Stomach (tissue), 9 donors: ENCODE results near the gene MCHR2. TPM values are rescaled to one million over a fixed set of nuclear protein-coding genes. Genes with fewer than 3 reads are reported as not detected.

ENCODE experiments used
- DNase-seq, 2 donors: peaks; one replicate each; pipeline versions ENCODE4 v3.0.0 to v3.0.0-alpha.2; 2013 to 2019
- H3K27ac ChIP-seq, 5 donors: fragments of 200-600 bp in 4 of 5; sonication (generic) in 4 of 5; one replicate each; pipeline ENCODE4 v1.5.1; 2013 to 2019; ENCODE audit warnings: mild to moderate bottlenecking in 1 of 5, moderate library complexity in 1 of 5
- H3K27me3 ChIP-seq, 3 donors: fragments of 200-600 bp; sonication (generic); one replicate each; pipeline ENCODE4 v1.5.1; 2017 to 2019; ENCODE audit warnings: mixed run types in 1 of 3
- H3K36me3 ChIP-seq, 4 donors: fragments of 200-600 bp; sonication (generic); 1 replicate in 3 of 4; 2 replicates in 1 of 4; pipeline ENCODE4 v1.5.1; 2016 to 2019
- H3K4me1 ChIP-seq, 4 donors: fragments of 200-600 bp; sonication (generic); one replicate each; pipeline ENCODE4 v1.5.1; 2016 to 2019
- H3K4me3 ChIP-seq, 4 donors: fragments of 200-600 bp; sonication (generic) in 3 of 4; one replicate each; pipeline ENCODE4 v1.5.1; 2016 to 2019; ENCODE audit warnings: mild to moderate bottlenecking in 1 of 4
- H3K9me3 ChIP-seq, 4 donors: fragments of 200-600 bp; sonication (generic); one replicate each; pipeline ENCODE4 v1.5.1; 2016 to 2019
- CTCF ChIP-seq, 7 experiments: fragments of 450-650 bp in 4 of 7; fragments of 200-600 bp in 3 of 7; sonication (generic) in 3 of 7; IDR thresholded peaks; one replicate each; pipeline ENCODE4 v1.5.1; 2016 to 2019; ENCODE audit warnings: antibody characterized with exemption in 7 of 7, control low read depth in 2 of 7, mild to moderate bottlenecking in 1 of 7
- EP300 ChIP-seq: sonication (generic); formaldehyde crosslinking; IDR thresholded peaks from one replicate; pipeline ENCODE4 v1.6.1; 2017; ENCODE audit warnings: antibody characterized with exemption
- POLR2A ChIP-seq, 4 donors: fragments of 450-650 bp; IDR thresholded peaks; one replicate each; pipeline ENCODE4 v1.6.1; 2016; ENCODE audit warnings: antibody characterized with exemption in 4 of 4, control low read depth in 2 of 4, mild to moderate bottlenecking in 1 of 4, moderate library complexity in 1 of 4
- POLR2AphosphoS5 ChIP-seq, 3 donors: sonication (generic); formaldehyde crosslinking; IDR thresholded peaks; one replicate each; pipeline ENCODE4 v1.6.1; 2016; ENCODE audit warnings: antibody characterized with exemption in 3 of 3
- WGBS, 5 donors: extraction: QIAGEN DNeasy Blood & Tissue Kit in 3 of 5; methylation state at CpG; one replicate each; pipeline versions ENCODE4 v1.1.5 to v1.1.7; 2013 to 2018; 5-methylcytosine and 5-hydroxymethylcytosine counted together
- intact Hi-C: fragments of 100-400 bp; cut with DNase I; formaldehyde crosslinking; loops from one replicate; pipeline ENCODE4 v1.15.1; 2023; ENCODE audit warnings: low total_unique reads
- polyA plus RNA-seq, 3 donors: library from polyadenylated mRNA; stranded (reverse); fragments of 200-250 nt; gene quantifications; one replicate each; pipeline ENCODE4 v1.2.3, GENCODE V29; 2013
- total RNA-seq, 5 donors: library from RNA; depleted of rRNA; stranded (reverse); fragments of >200 nt; gene quantifications; one replicate each; pipeline versions ENCODE4 v1.1.0 to v1.2.3, GENCODE V29; 2014 to 2016
- donor health status: healthy with polysubstance abuse.
- donor health status: Bipolar disorder and iron deficiency.
- donor health status: healthy.

The MCHR2 gene
- total and polyA plus RNA-seq, 8 donors: 0.37 TPM; not detected in 7

GRCh38 chr6:99905209-99906106 is 88.6 kb downstream of the MCHR2 start:
- H3K27ac ChIP-seq: no peak overlapping the region
- no peaks in the 10 kb centered on the region for H3K4me1 ChIP-seq
- H3K9me3 ChIP-seq: no peaks in the 10 kb centered on the region
- peak in 1 of 2 donors; percentile 60 for DNase-seq
- intact Hi-C loops: no loop called here
- H3K36me3 ChIP-seq: no peaks in the 10 kb centered on the region
- H3K27me3 ChIP-seq: peaks cover 0 to 5% (median 0%) of the 10 kb centered on the region in 3 donors
- TF ChIP-seq POLR2AphosphoS5 (IDR thresholded peaks at IDR 0.05) (no peak), EP300 (no peak), CTCF (IDR thresholded peaks at IDR 0.05) (peak in 2 of 7 experiments; percentile 37 to 40), POLR2A (IDR thresholded peaks at IDR 0.05) (no peak)
- no peak overlapping the region for H3K4me3 ChIP-seq
- WGBS, 5 donors: 42 to 46% (median 45%) methylated on average over 4 of the region's 4 CpGs

GRCh38 chr6:99901596-99902384 is 92.2 kb downstream of the MCHR2 start:
- H3K9me3 ChIP-seq: no peaks in the 10 kb centered on the region
- WGBS, 5 donors: 53 to 66% (median 60%) methylated on average over 6 of the region's 6 CpGs
- H3K4me3 ChIP-seq: no peak overlapping the region
- TF ChIP-seq CTCF (IDR thresholded peaks at IDR 0.05): no peak
- TF ChIP-seq EP300: no peak
- TF ChIP-seq POLR2A (IDR thresholded peaks at IDR 0.05): no peak
- no peak for TF ChIP-seq POLR2AphosphoS5 (IDR thresholded peaks at IDR 0.05)
- H3K27me3 ChIP-seq: no peaks in the 10 kb centered on the region
- H3K36me3 ChIP-seq: no peaks in the 10 kb centered on the region
- intact Hi-C loops: no loop called here
- H3K27ac ChIP-seq: no peak overlapping the region
- no peaks in the 10 kb centered on the region for H3K4me1 ChIP-seq
- DNase-seq: no peak

DNA sequence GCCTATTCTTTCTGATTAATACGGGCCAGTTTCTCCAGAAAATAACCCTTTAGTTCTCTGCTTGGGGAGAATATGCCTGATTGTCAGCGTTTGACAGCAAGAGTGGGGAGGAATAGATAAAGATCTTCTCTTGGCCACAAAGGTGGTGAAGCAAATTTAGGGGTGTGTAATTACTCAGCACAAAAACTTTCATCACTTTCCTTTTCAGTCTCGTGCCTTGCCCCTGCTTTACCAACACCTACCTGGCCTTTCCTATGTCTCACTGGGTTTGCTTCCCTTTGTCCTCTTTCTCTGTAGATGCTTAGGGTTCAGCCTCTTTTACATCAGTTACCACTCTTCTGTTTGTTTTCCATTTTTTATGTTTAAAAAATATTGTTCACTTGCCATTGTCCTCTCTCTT is 99.2 kb downstream of the MCHR2 start:
- Histone ChIP-seq H3K36me3 (no peaks in the 10 kb centered on the region), H3K27me3 (no peaks in the 10 kb centered on the region), H3K4me3 (no peak overlapping the region), H3K27ac (no peak overlapping the region), H3K9me3 (no peaks in the 10 kb centered on the region), H3K4me1 (no peaks in the 10 kb centered on the region)
- DNase-seq: no peak
- no peak for TF ChIP-seq CTCF (IDR thresholded peaks at IDR 0.05)
- no peak for TF ChIP-seq POLR2AphosphoS5 (IDR thresholded peaks at IDR 0.05)
- no peak for TF ChIP-seq EP300
- no peak for TF ChIP-seq POLR2A (IDR thresholded peaks at IDR 0.05)
- intact Hi-C loops: no loop called here
- WGBS, 5 donors: 60 to 77% (median 65%) methylated on average over 3 of the region's 3 CpGs

DNA sequence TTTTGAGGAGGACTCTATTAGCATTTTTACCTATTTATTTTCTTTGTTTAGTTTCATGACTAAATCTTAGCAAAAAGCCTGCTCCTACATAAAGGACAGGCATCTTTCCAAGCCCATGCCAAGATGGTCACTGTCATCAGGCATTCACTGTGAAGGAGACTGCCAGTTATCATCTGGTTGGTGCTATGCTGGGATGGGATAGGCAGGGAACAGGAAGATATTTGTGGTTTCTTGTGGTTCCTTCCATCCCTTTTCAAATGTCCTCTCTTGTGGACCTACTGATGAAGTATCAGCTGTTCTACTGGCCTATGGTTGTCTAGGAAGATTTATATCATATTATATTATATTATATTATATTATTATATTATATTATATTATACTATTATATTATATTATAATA is 107.0 kb downstream of the MCHR2 start:
- intact Hi-C loops: no loop called here
- no peak for DNase-seq

More for the DNA sequence above, 107.0 kb downstream of the MCHR2 start:
- no peak overlapping the region for H3K27ac ChIP-seq
- H3K4me3 ChIP-seq: no peak overlapping the region
- H3K4me1 ChIP-seq: no peaks in the 10 kb centered on the region
- no peaks in the 10 kb centered on the region for H3K36me3 ChIP-seq
- H3K9me3 ChIP-seq: no peaks in the 10 kb centered on the region
- H3K27me3 ChIP-seq: no peaks in the 10 kb centered on the region
- TF ChIP-seq CTCF (IDR thresholded peaks at IDR 0.05): no peak
- no peak for TF ChIP-seq POLR2A (IDR thresholded peaks at IDR 0.05)
- TF ChIP-seq POLR2AphosphoS5 (IDR thresholded peaks at IDR 0.05): no peak
- no peak for TF ChIP-seq EP300
